ENCODE measurements around the gene CFAP58. TPM values are rescaled to one million over a fixed set of nuclear protein-coding genes. Genes with fewer than 3 reads are reported as not detected.
A peak's percentile ranks its signal among the peaks of the same experiment; 100 is the strongest.

CFAP58 gene
- total RNA-seq, 4 donors from 2014 or later: 0.20 to 0.21 TPM; not detected in 2

GRCh38 chr10:104331208-104331838 lies 22.3 kb upstream of the CFAP58 start:
- Histone ChIP-seq H3K36me3 (no peaks in the 10 kb centered on the region), H3K9me3 (no peaks in the 10 kb centered on the region), H3K4me1 (peaks cover 3 to 100% (median 97%) of the 10 kb centered on the region in 4 donors), H3K4me3 (peak overlapping the region in 1 of 4 donors; percentile 5), H3K27me3 (no peaks in the 10 kb centered on the region), H3K27ac (peak overlapping the region; percentile 79 to 98 (median 92))
- WGBS, 2 donors: 6 to 21% methylated on average over 9 of the region's 9 CpGs
- DNase-seq (ENCODE audit: low spot score in 2 of 2): no peak
- TF ChIP-seq POLR2A (IDR thresholded peaks at IDR 0.05) (no peak), EP300 (IDR thresholded peaks at IDR 0.05) (peak in 1 of 2 donors; percentile 83)

GRCh38 chr10:104332243-104333031 lies 21.2 kb upstream of the CFAP58 start:
- 71 to 79% methylated on average over 11 of the region's 11 CpGs for WGBS, 2 donors

GRCh38 chr10:104333032-104333727 lies 20.5 kb upstream of the CFAP58 start:
- no peaks in the 10 kb centered on the region for H3K27me3 ChIP-seq
- TF ChIP-seq CTCF (IDR thresholded peaks at IDR 0.05) (no peak), EP300 (IDR thresholded peaks at IDR 0.05) (no peak), POLR2A (IDR thresholded peaks at IDR 0.05) (peak in 1 of 2 donors; percentile 12)
- peaks cover 3 to 89% (median 79%) of the 10 kb centered on the region in 4 donors for H3K4me1 ChIP-seq
- DNase-seq (ENCODE audit: low spot score in 2 of 2): no peak
- H3K9me3 ChIP-seq: no peaks in the 10 kb centered on the region
- WGBS, 2 donors: 69 to 81% methylated on average over 12 to 13 of the region's 13 CpGs
- H3K27ac ChIP-seq: peak overlapping the region; percentile 79 to 98 (median 92)
- H3K36me3 ChIP-seq: no peaks in the 10 kb centered on the region
- H3K4me3 ChIP-seq: no peak overlapping the region

More at GRCh38 chr10:104332243-104333031, 21.2 kb upstream of the CFAP58 start:
- DNase-seq (ENCODE audit: low spot score in 2 of 2): no peak
- no peak overlapping the region for H3K4me3 ChIP-seq
- no peaks in the 10 kb centered on the region for H3K9me3 ChIP-seq
- H3K36me3 ChIP-seq: no peaks in the 10 kb centered on the region
- H3K27ac ChIP-seq: peak overlapping the region; percentile 79 to 98 (median 92)
- H3K4me1 ChIP-seq: peaks cover 3 to 96% (median 86%) of the 10 kb centered on the region in 4 donors
- TF ChIP-seq POLR2A (IDR thresholded peaks at IDR 0.05): no peak
- no peak for TF ChIP-seq CTCF (IDR thresholded peaks at IDR 0.05)
- TF ChIP-seq EP300 (IDR thresholded peaks at IDR 0.05): no peak
- no peaks in the 10 kb centered on the region for H3K27me3 ChIP-seq

- DNase-seq (ENCODE audit: low spot score in 2 of 2): no peak
Observed at GRCh38 chr10:104333728-104334373, 19.8 kb upstream of the CFAP58 start.

More at GRCh38 chr10:104333728-104334373, 19.8 kb upstream of the CFAP58 start:
- H3K36me3 ChIP-seq: no peaks in the 10 kb centered on the region
- H3K27me3 ChIP-seq: no peaks in the 10 kb centered on the region
- no peak overlapping the region for H3K4me3 ChIP-seq
- no peak for TF ChIP-seq EP300 (IDR thresholded peaks at IDR 0.05)
- TF ChIP-seq CTCF (IDR thresholded peaks at IDR 0.05): no peak
- no peak for TF ChIP-seq POLR2A (IDR thresholded peaks at IDR 0.05)
- H3K27ac ChIP-seq: peak overlapping the region; percentile 79 to 98 (median 92)
- no peaks in the 10 kb centered on the region for H3K9me3 ChIP-seq
- 58 to 63% methylated on average over 15 of the region's 15 CpGs for WGBS, 2 donors
- H3K4me1 ChIP-seq: peaks cover 3 to 82% (median 72%) of the 10 kb centered on the region in 4 donors
